DOHH2 (cell line): ENCODE results near the gene NUDT8.

Experiments
- EZH2phosphoT487 ChIP-seq: fragments of 200-600 bp; sonication (generic); IDR thresholded peaks from 2 replicates; pipeline ENCODE4 v1.6.1; 2017; ENCODE audit warnings: borderline replicate concordance, mild to moderate bottlenecking, antibody characterized with exemption, low read length, moderate library complexity, mixed read lengths
- TF ChIP-seq, protein P1 (sequence below): fragments of 200-600 bp; sonication (generic); IDR thresholded peaks from one replicate; pipeline ENCODE4 v1.5.1; 2014; ENCODE audit warnings: antibody characterized with exemption, mild to moderate bottlenecking, low read depth, low read length; ENCODE audit not compliant: poor library complexity, severe bottlenecking

DNA sequence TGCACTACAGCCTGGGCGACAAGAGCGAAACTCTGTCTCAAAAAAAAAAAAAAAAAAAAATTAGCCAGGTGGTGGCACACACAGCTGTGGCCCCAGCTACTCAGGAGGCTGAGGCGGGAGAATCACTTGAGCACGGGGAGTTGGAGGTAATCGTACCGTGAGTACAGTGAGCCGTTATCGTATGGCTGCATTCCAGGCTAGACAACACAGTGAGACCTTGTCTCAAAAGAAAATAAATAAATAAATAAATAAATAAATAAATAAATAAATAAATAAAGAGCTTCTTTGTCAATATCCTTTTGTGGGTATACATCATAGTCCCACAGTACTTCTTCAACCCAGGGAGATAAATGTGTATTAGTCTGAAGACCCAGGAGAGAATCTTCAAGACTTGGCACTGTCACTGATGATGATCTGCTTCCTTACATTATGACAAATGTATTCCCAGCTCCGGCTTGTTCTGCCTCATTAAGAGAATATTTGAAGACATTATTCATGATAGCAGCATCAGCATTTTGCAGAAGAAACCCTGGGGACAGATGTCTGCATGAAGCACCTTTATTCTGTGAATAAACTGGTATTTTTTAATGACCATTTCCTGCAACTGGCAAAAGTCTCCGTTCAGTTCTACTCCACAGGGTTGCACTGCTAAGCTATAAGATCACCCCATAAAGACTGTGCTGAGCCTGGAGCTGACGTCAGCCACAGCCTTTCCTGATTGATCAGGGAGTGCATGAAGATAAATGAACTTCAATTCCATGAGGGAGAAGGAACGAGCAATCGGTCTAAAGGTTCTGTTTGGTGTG is 22.4 kb upstream of the NUDT8 start:
- TF ChIP-seq, protein P1, sequence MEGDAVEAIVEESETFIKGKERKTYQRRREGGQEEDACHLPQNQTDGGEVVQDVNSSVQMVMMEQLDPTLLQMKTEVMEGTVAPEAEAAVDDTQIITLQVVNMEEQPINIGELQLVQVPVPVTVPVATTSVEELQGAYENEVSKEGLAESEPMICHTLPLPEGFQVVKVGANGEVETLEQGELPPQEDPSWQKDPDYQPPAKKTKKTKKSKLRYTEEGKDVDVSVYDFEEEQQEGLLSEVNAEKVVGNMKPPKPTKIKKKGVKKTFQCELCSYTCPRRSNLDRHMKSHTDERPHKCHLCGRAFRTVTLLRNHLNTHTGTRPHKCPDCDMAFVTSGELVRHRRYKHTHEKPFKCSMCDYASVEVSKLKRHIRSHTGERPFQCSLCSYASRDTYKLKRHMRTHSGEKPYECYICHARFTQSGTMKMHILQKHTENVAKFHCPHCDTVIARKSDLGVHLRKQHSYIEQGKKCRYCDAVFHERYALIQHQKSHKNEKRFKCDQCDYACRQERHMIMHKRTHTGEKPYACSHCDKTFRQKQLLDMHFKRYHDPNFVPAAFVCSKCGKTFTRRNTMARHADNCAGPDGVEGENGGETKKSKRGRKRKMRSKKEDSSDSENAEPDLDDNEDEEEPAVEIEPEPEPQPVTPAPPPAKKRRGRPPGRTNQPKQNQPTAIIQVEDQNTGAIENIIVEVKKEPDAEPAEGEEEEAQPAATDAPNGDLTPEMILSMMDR, result no peak
- TF ChIP-seq EZH2phosphoT487, result no peak
